Gastrocnemius medialis (tissue), 4 donors: ENCODE measurements around the gene GNAZ.

Experiments
- CTCF ChIP-seq, 5 experiments: fragments of 450-650 bp in 3 of 5; fragments of 200-600 bp in 2 of 5; sonication (generic) in 2 of 5; IDR thresholded peaks in 4 of 5; conservative IDR thresholded peaks in 1 of 5; 1 replicate in 4 of 5; 2 replicates in 1 of 5; pipeline ENCODE4 v1.5.1; 2016 to 2019; ENCODE audit warnings: antibody characterized with exemption in 5 of 5, mild to moderate bottlenecking in 3 of 5, moderate library complexity in 3 of 5
- POLR2A ChIP-seq, 2 donors: fragments of 450-650 bp; IDR thresholded peaks; one replicate each; pipeline ENCODE4 v1.6.1; 2017; ENCODE audit warnings: antibody characterized with exemption in 2 of 2, mild to moderate bottlenecking in 2 of 2, moderate library complexity in 2 of 2

- TF ChIP-seq CTCF (IDR thresholded peaks at IDR 0.05 in 4 of 5, conservative IDR thresholded peaks at IDR 0.05 in 1 of 5) (no peak), POLR2A (IDR thresholded peaks at IDR 0.05) (no peak)
Observed at GRCh38 chr22:23155143-23155542, 84.8 kb downstream of the GNAZ start.
